CD4-positive, alpha-beta T cell treated with Interleukin-6 for 4 hours (primary cell): ENCODE data around the gene PGM1.

Source experiments
- DNase-seq: peaks from one replicate; pipeline ENCODE4 v3.0.0-alpha.2; 2020; ENCODE audit warnings: mixed read lengths

The PGM1 gene

GRCh38 chr1:63635681-63636080 lies 42.5 kb downstream of the PGM1 start:
- no peak for DNase-seq

- DNase-seq: no peak
These were observed 43.2 kb downstream of the PGM1 start for GRCh38 chr1:63636192-63637105.

- DNase-seq: no peak
These were observed 45.3 kb downstream of the PGM1 start for GRCh38 chr1:63638471-63638870.

GRCh38 chr1:63638875-63639274 lies 45.7 kb downstream of the PGM1 start:
- no peak for DNase-seq

GRCh38 chr1:63640633-63641567 lies 47.7 kb downstream of the PGM1 start:
- no peak for DNase-seq

- no peak for DNase-seq
These were observed 48.4 kb downstream of the PGM1 start for GRCh38 chr1:63641615-63642014.

- no peak for DNase-seq
These were observed 49.7 kb downstream of the PGM1 start for GRCh38 chr1:63642901-63643300.

- DNase-seq: no peak
These were observed 50.3 kb downstream of the PGM1 start for GRCh38 chr1:63643517-63643916.

- DNase-seq: no peak
These were observed 50.7 kb downstream of the PGM1 start for GRCh38 chr1:63643926-63644325.

- DNase-seq: no peak
These were observed 52.1 kb downstream of the PGM1 start for GRCh38 chr1:63645317-63645716.

- DNase-seq: no peak
These were observed 55.5 kb downstream of the PGM1 start for GRCh38 chr1:63648689-63649088.

GRCh38 chr1:63651161-63651701 lies 58.0 kb downstream of the PGM1 start:
- DNase-seq: peak; percentile 42

- DNase-seq: no peak
These were observed 60.8 kb downstream of the PGM1 start for GRCh38 chr1:63653976-63654375.

- DNase-seq: no peak
These were observed 66.2 kb downstream of the PGM1 start for GRCh38 chr1:63659448-63659847.

GRCh38 chr1:63662056-63662836 lies 69.0 kb downstream of the PGM1 start:
- no peak for DNase-seq

GRCh38 chr1:63662841-63663240 lies 69.6 kb downstream of the PGM1 start:
- DNase-seq: no peak

- no peak for DNase-seq
These were observed 70.1 kb downstream of the PGM1 start for GRCh38 chr1:63663301-63663700.

- DNase-seq: no peak
These were observed 70.7 kb downstream of the PGM1 start for GRCh38 chr1:63663873-63664272.

- DNase-seq: no peak
These were observed 71.5 kb downstream of the PGM1 start for GRCh38 chr1:63664742-63665141.

GRCh38 chr1:63665410-63665809 lies 72.2 kb downstream of the PGM1 start:
- DNase-seq: no peak

- DNase-seq: no peak
These were observed 72.6 kb downstream of the PGM1 start for GRCh38 chr1:63665824-63666223.

GRCh38 chr1:63668298-63668697 lies 75.1 kb downstream of the PGM1 start:
- DNase-seq: no peak
